Measurements from ENCODE around the gene ESRRA.

The ESRRA gene

DNA sequence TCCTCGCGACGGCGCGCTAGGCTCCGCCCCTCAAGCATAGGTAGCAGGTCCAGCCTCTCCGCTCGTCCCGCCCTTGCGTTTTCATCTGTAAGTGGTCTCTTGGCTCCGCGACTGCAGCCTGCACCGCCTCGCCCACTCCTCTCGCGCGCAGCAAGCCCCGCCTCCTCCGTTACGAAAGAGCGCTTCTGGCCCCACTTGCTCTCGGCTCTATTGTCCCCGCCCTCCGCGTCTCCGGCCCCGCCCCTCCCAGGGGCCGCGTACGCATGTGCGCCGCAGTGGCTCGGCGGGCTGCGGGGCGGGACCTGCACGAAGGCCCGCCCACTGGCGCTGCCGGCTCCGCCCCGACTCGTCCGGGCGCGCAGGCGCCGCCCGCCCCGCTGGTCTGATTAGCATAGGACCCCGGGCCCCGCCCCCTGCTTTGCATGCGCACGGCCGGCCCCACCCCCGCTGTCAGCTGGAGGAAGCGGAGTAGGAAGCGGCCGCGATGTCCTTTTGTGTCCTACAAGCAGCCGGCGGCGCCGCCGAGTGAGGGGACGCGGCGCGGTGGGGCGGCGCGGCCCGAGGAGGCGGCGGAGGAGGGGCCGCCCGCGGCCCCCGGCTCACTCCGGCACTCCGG lies at the start of gene ESRRA:
ESRRA (plus strand) TSS at position 450 of the 616 bp plus-strand sequence. CDS start 1,656 bp downstream, outside the sequence.
- peak; percentile 91 to 94 for DNase-seq (ENCODE audit: low read depth in 2 of 2)

- no peak for DNase-seq (ENCODE audit: low read depth in 2 of 2)
These were observed 49.0 kb upstream of the ESRRA start for GRCh38 chr11:64256300-64256699.

DNA sequence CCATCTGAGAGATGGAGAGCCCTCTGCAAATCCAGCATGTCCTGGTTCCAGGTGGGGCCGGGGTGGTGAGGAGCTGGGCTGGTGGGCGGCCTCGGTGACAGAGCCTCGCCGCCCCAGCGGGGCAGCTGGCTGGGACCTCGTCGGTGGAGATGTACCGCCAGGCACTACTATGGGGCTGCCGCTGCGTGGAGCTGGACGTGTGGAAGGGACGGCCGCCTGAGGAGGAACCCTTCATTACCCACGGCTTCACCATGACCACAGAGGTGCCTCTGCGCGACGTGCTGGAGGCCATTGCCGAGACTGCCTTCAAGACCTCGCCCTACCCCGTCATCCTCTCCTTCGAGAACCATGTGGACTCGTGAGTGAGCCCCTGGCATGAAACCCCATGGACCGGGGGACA lies 47.0 kb upstream of the ESRRA start:
- no peak for DNase-seq (ENCODE audit: low read depth in 2 of 2)

DNA sequence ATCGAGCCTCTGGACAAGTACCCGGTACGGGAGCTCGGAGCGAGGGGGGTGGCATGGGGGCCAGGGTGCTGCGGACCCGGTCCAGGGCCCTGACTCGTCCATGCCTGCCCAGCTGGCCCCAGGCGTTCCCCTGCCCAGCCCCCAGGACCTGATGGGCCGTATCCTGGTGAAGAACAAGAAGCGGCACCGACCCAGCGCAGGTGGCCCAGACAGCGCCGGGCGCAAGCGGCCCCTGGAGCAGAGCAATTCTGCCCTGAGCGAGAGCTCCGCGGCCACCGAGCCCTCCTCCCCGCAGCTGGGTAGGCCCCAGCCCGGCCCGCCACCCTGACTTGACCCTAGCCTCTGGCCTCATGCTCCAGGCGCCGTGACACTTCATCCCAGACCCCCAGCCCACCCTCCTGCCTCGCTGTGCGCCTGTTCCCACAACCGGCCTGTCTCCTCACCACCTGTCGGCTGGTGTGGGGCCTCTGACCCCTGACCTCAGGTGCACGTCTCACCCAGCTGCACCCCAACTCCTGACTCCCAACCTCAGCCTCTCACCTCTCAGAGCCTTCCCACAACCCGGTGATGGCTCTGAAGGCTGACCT lies 46.3 kb upstream of the ESRRA start:
- no peak for DNase-seq (ENCODE audit: low read depth in 2 of 2)

DNA sequence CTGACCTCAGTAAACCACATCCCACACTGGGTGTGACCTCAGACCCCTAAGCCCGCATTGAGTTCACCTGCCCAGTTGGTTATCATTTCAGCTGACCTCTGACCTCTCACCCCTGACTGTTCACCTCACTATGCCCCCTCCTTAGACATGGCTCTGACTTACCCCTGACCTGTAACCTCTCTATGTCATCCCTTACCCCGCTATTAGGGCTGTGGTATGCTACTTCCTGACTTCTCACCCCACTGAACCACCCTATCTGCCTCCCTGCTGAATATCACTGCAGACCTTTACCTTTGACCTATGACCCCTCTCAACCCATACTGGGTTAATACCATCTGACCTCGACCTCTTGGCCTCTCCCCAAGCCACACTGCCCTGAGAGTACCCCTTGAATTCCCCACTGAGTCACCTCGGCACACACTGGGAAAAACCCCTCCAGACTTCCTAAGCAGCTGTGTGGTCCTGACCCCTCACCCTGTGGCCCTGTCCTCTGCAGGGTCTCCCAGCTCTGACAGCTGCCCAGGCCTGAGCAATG lies 45.7 kb upstream of the ESRRA start:
- DNase-seq (ENCODE audit: low read depth in 2 of 2), result no peak

- no peak for DNase-seq (ENCODE audit: low read depth in 2 of 2)
These were observed 45.1 kb upstream of the ESRRA start for GRCh38 chr11:64260147-64260708.

GRCh38 chr11:64261556-64262080 lies 43.7 kb upstream of the ESRRA start:
- DNase-seq (ENCODE audit: low read depth in 2 of 2), result no peak

DNA sequence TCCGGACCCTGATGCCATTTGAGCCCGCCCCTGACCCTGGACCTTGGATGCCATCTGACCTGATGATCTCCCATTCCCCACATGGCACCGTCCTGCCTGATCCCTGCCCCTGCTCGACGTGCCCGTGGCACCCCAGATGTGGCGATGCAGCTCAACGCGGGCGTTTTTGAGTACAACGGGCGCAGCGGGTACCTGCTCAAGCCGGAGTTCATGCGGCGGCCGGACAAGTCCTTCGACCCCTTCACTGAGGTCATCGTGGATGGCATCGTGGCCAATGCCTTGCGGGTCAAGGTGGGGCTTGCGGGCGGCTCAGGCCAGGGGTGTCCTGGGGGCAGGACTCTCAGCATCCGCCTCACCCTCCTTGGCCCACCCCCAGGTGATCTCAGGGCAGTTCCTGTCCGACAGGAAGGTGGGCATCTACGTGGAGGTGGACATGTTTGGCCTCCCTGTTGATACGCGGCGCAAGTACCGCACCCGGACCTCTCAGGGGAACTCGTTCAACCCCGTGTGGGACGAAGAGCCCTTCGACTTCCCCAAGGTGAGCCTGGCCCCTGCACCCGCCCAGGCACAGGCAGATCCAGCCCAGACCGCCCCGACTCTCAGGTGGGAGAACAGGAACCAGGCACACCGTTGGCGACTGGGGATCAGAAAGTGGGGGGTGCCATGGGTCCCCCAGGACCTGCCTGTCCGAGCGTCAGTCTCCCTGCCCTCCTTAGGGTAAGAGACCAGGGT lies 42.9 kb upstream of the ESRRA start:
- no peak for DNase-seq (ENCODE audit: low read depth in 2 of 2)

DNA sequence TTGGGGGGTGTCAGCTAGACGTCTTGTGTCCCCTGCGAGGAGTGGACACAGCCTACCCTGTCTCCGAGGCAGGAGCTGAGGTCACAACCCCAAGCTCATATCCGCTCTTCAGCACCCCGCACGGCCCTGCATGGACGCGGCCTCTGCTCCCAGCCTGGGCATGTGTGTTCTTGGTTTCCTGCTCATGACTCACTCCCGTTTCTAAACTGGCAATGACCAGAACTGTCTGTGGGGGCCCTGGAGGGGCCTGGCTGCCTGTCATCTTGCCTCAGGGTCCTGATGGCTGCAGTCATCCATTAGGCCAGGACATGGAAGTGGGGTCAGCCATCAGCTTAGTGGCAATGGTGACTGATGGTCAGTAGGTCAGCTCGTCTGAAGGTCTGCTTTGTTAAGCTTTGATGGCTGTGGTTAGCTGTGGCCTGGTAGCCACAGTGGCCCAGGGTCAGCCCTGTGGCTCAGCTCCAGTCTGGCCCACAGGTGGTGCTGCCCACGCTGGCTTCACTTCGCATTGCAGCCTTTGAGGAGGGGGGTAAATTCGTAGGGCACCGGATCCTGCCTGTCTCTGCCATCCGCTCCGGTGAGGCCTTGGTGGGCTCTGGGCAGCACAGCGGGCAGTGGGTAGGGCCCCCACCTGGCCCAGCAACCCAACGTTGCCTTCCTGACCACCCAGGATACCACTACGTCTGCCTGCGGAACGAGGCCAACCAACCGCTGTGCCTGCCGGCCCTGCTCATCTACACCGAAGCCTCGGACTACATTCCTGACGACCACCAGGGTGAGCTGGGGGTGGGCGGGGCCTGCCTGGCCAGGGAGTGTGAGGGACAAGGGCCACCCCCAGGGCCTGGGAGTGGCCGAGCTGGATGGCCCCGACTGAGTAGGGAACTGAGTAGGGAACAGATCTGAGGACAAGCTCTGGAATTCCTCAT lies 42.0 kb upstream of the ESRRA start:
- DNase-seq (ENCODE audit: low read depth in 2 of 2), result no peak

DNA sequence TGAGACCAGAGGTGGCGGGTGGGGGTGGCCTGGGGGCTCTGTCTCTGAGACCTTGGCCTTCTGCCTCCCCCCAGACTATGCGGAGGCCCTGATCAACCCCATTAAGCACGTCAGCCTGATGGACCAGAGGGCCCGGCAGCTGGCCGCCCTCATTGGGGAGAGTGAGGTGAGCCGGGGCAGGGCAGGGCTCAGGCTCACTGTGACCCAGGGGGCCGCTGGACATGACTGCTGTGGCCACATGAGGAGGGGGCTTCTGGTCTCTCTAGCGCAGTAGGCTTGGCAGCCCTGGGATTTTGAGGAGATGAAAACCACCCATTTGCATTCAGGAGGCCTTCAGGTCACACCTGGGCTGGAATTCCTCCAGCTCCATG lies 41.4 kb upstream of the ESRRA start:
- no peak for DNase-seq (ENCODE audit: low read depth in 2 of 2)

GRCh38 chr11:64264371-64264852 lies 40.9 kb upstream of the ESRRA start:
- no peak for DNase-seq (ENCODE audit: low read depth in 2 of 2)

- DNase-seq (ENCODE audit: low read depth in 2 of 2), result no peak
These were observed 39.9 kb upstream of the ESRRA start for GRCh38 chr11:64265176-64266160.

DNA sequence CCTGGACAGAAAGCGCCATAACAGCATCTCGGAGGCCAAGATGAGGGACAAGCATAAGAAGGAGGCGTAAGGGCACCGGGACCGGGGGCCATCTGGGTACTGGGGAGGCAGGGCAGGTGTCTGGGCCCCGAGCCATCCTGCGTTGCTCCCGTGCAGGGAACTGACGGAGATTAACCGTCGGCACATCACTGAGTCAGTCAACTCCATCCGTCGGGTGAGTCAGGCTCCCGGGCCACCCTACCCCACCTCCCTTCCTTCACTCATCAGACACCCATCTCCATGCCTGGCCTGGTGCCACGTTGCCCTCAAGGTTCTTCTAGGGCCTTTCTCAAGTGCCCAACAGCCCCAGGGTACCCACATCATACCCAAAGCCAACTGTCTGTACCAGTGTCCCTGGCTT lies 39.0 kb upstream of the ESRRA start:
- no peak for DNase-seq (ENCODE audit: low read depth in 2 of 2)

GRCh38 chr11:64267207-64267945 lies 37.9 kb upstream of the ESRRA start:
- DNase-seq (ENCODE audit: low read depth in 2 of 2), result no peak

DNA sequence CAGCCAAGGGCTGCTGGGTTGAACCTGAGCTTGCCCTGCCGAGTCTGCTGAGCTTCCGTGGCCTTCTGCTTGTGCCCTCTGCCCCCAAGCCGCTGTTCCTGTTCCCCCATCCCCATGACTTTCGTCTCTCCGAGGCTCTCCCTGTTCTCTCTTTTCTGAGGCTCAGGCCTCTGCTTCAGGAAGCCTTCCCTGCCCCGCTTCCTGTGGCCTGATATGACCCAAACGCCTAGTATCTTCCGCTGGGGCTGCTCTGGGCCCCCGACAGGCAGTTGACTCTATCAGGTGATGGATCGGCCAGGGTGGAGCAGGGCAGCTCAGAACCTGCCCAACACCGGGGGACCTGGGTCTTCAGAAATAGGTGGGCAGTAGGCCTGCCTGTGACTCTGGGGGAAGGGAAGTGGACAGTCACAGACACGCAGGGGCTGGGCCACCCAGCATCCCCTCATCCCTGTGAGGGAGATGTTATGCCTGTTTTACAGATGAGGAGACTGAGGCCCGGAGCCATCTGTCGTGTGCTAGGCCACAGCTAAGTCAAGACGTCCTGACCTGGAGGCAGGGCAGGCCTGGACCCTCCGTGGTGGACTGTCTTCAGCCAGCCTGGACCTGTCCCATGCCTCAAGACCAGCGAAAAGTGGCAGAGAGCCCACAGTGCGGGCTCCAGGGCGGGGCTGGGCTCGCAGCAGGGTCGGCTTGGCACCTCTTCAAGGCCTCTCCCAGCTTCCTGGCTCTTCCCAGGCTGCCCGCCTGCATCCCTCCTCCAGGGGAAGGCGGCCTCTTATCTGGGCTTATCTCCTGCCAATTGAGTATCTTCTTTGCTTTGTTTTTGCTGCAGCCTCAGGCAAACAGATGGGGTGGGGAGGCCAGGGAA lies 37.1 kb upstream of the ESRRA start:
- DNase-seq (ENCODE audit: low read depth in 2 of 2), result no peak

DNA sequence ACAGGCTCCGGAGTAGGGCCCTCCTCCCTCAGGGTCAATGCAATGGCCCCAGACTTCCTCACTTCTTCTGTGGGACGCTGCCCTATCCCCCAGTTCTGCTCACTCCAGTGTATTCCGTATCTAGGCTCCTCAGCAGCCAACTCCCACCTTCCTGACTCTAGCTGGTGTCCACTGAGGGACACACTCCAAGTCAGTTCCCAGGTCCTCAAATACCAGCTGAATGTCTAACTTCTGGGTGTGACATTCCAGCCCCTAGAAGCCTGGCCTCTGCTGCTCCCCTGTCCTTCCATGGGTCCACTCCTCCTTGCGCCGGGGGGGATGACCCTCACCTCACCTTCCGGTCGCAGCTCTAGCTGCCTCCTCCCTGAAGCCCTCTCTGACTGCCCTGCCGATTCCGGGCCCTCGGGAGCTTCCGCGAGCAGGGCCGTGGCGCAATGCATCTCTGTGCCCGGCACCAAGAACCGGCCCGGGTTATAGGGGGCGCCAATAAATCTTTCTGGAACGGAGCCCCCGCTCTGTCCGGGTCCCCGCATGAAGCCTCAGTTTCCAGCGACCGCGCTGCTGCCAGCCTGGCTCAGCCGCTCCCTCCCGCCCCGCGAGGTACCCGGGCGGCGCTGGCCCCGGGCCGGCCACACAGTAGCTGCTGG lies 36.3 kb upstream of the ESRRA start:
- DNase-seq (ENCODE audit: low read depth in 2 of 2), result no peak

GRCh38 chr11:64269540-64270220 lies 35.6 kb upstream of the ESRRA start:
- peak; percentile 100 for DNase-seq (ENCODE audit: low read depth in 2 of 2)

All from fibroblast of skin of left biceps (primary cell).